Measurements from ENCODE around the gene TPMT.

Gene TPMT

DNA sequence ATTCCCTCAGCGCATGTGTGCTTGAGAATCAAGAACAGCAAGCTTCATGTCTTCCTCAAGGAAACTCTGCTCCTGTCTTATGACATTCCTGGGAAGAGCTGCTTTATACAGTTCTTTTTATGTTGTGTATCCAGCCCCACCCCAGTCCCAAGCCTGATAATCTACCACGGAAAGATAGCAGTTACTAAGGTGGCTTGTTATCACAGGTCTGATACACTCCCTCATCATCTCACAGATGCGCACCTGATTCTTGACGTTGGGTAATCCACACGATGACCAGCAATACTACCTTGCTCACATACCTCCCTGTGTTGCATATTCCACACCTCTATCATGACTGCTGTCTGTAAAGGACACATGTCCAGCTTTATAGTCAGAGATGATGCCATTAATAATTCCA lies 35.6 kb downstream of the TPMT start:
- in situ Hi-C loops (cut with HindIII; ENCODE audit: low sequenced_read_pairs), result loop anchor here (25.0 kb wide), 1 partner anchor 307 kb away; no protein-coding TSS in a partner anchor

DNA sequence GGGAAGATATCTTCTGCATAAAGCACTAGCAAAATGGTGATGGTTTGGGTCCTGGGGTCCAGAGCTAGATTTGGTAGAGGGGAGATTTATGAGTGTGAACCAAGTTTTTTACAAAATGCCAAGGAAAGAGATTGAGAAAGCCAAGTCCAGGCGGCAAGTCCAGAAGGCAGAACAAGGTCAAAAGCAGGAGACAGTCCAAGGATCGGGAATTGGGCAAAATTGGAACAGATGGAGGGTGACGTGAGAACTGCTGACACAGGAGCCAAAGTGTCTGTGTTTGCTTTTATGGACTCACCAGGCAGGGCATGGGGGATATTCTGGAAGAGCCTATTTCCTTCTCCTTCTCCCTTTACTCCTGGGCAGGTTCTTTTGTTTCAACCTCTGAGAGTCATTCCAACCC lies 36.5 kb downstream of the TPMT start:
- in situ Hi-C loops (cut with HindIII; ENCODE audit: low sequenced_read_pairs), result loop anchor here (25.0 kb wide), 1 partner anchor 306 kb away; no protein-coding TSS in a partner anchor

DNA sequence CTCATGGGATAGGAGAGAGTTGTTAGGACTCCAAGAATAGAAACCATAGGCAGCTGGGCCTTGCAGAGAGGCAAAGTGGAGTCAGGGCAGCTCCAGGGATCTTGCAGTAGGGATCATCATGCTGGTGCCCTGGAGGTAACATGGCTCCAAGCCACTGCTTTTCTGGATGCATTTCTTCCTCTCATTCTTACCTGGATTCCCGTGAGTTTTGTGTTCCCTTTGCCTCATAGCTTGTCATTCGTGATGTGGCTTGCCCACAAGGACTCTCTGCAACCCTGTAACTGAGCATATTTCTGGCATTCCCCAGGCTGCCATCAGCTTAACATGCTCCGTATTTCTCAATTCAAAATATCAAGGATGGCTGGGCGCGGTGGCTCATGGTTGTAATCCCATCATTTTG lies 37.7 kb downstream of the TPMT start:
- in situ Hi-C loops (cut with HindIII; ENCODE audit: low sequenced_read_pairs), result loop anchor here (25.0 kb wide), 1 partner anchor 305 kb away; no protein-coding TSS in a partner anchor

DNA sequence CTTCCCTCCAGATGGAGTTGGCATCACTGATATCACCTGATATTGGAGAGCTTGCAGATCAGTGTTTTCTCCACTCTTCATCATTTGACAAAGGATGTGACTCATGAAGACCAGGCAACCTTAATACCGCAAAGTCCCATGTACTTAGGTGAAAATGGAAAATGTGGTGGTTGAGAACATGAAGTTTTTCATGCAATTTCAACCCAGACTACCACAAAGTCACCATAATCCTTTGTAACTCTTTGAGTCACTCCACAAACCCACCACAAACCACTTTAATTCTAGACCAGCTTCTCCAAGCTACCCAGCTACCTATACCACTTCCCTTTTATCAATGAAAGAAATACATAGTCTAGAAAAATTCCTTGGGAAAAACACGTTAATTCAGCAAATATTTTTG lies 39.5 kb downstream of the TPMT start:
- in situ Hi-C loops (cut with HindIII; ENCODE audit: low sequenced_read_pairs), result loop anchor here (25.0 kb wide), 1 partner anchor 303 kb away; no protein-coding TSS in a partner anchor

DNA sequence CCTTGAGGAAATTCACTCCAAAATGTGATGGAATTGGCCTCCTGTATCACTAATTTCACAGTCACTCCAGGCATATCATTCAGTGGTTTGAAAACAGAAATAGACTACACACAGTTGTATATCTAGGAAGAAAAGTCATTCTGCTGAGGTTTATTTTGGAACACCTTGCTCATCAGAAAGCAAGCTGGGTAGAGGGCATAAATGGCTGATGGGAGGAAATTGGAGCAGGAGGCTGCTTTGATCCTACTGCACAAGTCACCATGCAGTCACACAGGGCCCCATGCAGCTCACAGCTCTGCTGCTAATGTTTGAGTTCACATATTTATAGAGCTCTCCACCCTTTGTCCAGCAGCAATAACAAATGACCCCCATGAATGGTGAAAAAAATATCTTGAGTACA lies 44.7 kb downstream of the TPMT start:
- in situ Hi-C loops (cut with HindIII; ENCODE audit: low sequenced_read_pairs), result loop anchor here (25.0 kb wide), 1 partner anchor 298 kb away; no protein-coding TSS in a partner anchor

DNA sequence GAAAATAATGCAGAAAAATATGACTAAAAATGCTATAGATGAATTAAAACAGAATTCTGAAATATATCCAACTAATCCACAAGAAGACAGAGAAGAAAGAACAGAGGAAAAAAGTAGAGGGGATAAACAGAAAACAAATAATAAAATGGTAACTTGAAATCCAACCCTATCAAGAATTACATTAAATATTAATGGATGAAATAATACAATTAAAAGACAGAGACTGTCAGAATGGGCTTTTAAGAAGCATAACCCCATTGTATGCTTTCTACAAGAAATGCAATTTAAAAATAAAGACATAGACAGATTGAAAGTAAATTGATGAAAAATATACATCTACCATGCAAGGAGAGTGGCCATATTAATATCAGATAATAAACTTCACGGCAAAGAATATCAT lies 47.8 kb downstream of the TPMT start:
- in situ Hi-C loops (cut with HindIII; ENCODE audit: low sequenced_read_pairs), result loop anchor here (25.0 kb wide), 1 partner anchor 295 kb away; no protein-coding TSS in a partner anchor

DNA sequence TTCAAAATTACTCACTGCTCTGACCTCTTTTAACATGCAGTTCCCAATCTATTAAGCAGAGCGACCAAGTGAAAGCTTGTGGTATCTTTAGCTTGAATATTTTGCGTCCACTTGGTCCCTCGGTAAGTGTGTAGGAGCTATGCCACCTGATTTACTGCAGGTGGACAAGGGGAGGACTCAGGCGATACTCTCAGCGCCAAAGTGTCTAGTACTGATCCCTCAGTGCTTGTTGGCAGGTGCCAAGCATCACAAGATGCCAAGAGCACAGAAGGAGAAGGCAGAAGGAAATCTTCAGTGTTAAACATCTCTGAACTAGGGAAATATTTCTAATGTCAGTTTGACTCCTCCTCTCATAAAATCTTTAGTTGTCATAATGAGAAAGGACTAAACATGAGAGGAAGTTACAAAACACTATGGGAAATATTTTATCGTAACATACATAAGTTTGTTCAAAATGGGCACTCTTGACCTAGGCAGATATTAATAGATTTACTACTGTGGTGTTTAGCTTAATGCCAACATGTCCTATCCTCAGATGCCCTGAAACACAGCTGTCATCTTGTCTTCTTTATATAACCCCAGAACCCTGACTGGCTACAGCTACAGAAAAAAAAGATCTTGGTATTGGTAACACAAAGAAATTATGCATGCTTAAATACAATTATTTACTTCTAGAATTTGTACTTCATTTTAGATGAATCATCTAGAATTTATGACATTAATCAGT lies 51.9 kb downstream of the TPMT start:
- in situ Hi-C loops (cut with HindIII; ENCODE audit: low sequenced_read_pairs), result loop anchor here (25.0 kb wide), 1 partner anchor 291 kb away; no protein-coding TSS in a partner anchor

DNA sequence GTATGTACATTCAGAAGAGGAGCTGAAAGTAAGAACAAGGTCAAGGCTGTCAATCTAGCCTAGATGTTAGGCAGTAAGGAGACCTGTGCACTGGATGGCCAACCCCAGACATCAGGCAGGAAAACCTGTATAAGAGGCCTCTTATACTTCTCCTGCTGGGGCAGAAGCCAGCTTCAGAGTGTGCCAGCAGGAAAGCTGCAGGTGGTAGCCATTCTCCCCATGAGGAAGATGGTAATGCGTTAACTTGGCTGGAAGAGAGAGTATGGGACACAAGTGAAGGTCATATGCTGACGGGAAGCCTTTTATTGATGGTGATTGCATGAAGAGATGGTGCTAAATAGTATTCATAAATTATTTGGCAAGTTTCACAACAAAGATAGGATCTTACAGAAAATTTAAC lies 53.0 kb downstream of the TPMT start:
- in situ Hi-C loops (cut with HindIII; ENCODE audit: low sequenced_read_pairs), result loop anchor here (25.0 kb wide), 1 partner anchor 290 kb away; no protein-coding TSS in a partner anchor

DNA sequence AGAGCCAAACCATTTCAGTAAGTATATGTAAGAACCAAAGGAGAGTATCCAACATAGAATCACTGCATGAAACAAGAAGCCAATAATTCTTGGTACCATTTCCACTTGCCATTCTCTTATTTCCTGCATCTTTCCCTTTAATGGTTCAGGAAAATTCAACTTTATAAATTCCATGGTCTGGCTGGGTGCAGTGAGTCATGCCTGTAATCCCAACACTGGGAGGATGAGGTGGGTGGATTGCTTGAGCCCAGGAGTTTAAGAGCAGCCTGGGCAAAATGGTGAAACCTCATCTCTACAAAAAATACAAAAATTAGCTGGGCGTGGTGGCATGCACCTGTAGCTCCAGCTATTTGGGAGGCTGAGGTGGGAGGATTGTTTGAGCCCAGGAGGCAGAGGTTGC lies 53.6 kb downstream of the TPMT start:
- in situ Hi-C loops (cut with HindIII; ENCODE audit: low sequenced_read_pairs), result loop anchor here (25.0 kb wide), 1 partner anchor 289 kb away; no protein-coding TSS in a partner anchor

DNA sequence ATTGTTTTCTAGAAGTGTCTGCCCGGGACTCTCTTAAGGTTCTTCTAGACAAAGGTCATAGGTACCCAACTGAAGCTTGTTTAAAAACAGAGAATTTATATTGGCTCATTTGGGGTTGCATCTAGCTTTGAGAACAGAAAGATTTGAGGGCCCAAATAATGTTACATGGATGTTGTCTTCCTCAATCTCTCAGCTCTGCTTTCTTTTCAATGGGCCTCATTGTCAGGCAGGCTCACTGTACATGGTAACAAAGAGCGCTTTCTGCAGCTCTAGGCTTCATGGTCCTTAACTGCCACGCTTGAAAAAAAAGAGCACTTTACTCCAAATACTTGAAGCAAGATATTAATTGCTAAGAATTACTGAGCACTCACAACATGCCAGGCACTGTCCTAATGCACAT lies 54.6 kb downstream of the TPMT start:
- in situ Hi-C loops (cut with HindIII; ENCODE audit: low sequenced_read_pairs), result loop anchor here (25.0 kb wide), 1 partner anchor 288 kb away; no protein-coding TSS in a partner anchor

DNA sequence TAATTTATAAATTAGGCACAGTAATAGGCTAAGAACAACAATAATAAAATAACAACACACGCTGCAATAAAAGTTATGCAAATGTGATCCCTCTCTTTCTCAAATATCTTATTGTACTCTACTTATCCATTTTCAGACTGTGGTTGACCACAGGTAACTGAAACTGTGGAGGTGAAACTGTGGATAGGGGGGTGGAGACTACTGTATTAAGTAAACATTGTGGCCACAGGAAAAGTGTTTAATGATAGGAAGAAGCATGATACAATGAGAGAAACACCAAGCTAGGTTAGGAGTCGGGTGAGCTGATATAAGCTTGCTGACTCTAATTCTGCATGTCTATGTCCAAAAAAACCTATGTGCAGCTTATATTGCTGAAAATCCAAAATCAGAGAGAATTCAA lies 55.4 kb downstream of the TPMT start:
- in situ Hi-C loops (cut with HindIII; ENCODE audit: low sequenced_read_pairs), result loop anchor here (10.0 kb wide), 1 partner anchor 55 kb away; no protein-coding TSS in a partner anchor

DNA sequence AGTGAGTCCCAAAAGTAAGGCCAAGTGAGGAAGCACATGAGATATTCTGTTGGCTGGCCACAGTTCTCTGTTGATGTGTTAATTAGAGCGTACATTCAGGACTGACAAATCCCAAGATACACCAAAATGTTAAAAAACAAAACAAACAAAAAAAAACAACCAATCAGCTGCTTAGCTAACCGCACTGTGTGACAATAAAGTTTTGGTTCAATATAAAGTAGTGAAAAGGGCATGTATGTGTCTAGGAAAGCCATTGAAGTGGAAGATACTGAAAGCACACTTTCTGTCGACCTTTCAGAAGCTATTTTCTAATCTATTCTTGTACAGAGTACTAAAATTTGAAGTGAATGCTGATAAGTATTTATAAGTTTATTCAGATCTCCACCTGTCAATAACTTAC lies 58.5 kb downstream of the TPMT start:
- in situ Hi-C loops (cut with HindIII; ENCODE audit: low sequenced_read_pairs), result loop anchor here (10.0 kb wide), 1 partner anchor 52 kb away; no protein-coding TSS in a partner anchor

DNA sequence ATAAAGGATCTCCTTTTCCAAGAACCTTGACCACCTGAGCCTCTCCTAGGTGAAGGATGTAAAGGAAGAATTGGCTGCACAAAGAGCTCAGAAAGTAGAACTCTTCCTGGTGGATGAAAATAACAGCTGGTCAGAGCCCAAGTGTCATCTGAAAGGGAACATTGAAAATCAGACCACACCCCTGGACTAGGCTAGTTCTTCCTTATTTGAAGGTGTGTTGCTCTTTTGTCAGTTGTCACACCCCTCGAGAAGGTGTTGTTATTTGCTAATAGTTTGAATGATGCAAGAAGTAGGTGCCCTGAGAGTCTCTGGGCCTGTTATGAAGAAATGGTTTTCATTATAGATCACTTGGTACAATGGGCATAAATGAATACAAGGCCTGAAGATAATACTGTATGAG lies 63.5 kb downstream of the TPMT start:
- in situ Hi-C loops (cut with HindIII; ENCODE audit: low sequenced_read_pairs), result loop anchor here (10.0 kb wide), 1 partner anchor 47 kb away; no protein-coding TSS in a partner anchor

DNA sequence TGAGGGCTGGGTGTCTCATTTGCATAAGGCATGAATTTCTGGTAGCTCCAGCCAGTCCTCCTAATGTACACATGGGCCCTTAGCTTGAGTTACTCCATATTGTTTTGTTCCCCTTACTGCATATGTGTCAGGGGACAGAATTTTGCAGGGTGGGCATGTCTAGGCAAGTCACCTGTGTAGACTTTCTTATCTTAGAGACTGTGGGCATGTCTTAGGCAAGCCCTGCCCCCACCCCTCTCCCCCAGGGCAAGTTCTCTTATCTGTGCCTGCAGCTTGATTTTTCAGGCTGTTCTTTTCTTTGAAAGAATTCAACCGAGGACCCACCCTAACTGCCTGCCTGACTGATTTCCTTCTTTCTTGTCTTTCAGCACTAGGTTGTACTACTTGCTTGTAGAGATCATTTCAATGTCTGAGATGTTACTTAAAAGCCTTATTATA lies 64.5 kb downstream of the TPMT start:
- in situ Hi-C loops (cut with HindIII; ENCODE audit: low sequenced_read_pairs), result loop anchor here (10.0 kb wide), 1 partner anchor 46 kb away; no protein-coding TSS in a partner anchor

DNA sequence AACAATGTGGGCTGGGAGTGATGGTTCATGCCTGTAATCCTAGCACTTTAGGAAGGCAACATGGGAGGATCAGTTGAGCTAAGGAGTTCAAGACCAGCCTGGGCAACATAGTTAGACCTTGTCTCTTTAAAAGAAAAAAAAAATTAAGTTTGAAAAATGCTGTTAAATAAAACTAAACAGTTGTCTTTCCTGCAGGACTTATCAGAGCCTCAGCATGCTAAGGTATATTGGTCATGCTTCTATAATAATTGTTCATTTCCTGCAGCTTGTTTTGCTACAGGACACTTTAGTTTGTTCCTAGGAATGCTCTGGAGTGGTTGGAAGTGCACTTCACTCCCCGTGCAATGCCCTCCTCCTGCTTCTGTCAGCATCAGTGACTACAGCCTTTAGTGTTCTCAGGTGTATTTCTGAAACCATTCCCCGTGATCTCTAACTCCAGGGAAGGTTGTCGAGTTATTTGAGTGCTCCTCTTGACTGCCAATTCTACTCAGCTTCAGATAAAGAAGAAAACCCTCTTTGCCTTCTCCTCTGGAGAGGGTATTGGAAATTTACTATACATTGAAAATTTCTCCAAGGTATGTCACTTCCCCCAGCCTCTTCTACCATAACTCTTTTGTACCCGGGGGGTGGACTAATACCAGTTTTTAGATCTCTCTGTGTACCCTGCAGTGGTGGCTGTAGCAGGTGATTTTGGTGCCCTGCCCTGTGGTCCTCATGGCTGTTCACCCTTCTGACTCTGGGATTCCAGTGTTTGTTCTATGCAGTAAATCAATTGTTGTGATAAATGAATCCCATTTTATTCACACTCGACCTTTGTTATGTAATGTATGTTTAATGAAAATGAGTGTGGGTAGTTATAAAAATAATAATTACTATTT lies 66.2 kb downstream of the TPMT start:
- in situ Hi-C loops (cut with HindIII; ENCODE audit: low sequenced_read_pairs), result loop anchor here (10.0 kb wide), 1 partner anchor 64 kb away; no protein-coding TSS in a partner anchor

DNA sequence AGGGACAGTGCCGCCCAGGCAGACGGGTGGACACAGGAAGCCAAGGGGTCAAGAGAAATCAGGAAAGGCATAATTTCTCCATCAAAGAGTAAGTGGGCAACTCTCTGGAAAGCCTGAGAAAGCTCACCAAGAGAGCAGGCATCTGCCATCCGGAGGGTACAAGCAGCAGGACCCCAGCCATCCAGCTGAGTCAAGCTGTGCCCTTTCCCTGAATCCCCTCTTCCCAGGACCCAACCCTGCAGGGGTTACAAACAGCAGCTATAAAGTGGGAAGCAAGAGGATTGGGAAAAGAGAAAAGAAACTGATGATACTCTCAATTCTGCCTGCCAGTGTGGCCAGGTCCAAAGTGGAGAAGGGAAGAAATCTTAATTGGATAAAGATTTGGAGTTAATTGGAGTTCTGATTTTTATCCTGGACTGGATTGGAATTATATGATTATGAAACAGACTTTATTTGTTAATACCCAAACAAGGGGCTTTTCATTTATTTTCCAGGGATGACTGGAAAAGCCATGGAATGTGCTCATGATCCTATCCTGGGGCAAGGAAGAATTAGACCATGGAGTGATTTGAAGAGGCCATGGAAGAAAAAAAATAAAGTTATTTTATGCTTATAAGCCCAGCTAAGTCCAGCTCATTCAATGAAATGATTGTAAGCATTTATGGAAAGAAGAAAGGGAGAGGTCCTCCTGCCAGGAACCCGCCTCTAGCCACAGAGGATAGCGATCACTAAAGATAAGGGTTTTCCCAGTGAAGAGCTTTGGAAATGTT lies 67.3 kb downstream of the TPMT start:
- in situ Hi-C loops (cut with HindIII; ENCODE audit: low sequenced_read_pairs), result loop anchor here (10.0 kb wide), 1 partner anchor 63 kb away; no protein-coding TSS in a partner anchor

DNA sequence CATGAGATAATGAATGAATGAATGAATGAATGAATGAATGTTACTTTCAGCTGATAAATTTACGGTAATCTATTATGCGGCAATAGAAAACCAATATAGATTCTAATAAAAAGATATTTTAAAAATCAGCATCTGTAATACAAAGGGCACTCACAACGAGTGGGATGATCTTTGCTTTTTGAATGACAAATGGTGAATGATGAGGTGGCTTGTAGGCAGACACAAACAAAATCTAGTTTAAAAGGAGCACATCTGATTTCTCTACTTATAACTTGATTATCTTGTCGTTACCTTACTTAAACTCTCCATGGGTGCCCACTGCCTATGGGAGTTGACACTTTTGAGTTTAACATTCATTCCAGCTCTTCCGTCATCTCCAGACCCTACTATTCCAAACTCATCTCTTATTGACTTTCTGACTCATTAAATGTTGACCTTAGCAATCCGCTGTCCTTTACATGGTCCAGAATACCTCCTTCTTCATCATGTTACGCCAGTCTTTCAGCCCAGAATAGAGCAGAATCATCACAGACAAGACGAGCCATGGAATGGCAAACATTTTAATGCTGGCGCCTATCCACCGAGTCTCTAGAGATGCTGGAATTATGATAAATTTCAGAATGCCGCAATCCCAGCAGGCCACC lies 73.7 kb downstream of the TPMT start:
- in situ Hi-C loops (cut with HindIII; ENCODE audit: low sequenced_read_pairs), result loop anchor here (10.0 kb wide), 1 partner anchor 56 kb away; no protein-coding TSS in a partner anchor

DNA sequence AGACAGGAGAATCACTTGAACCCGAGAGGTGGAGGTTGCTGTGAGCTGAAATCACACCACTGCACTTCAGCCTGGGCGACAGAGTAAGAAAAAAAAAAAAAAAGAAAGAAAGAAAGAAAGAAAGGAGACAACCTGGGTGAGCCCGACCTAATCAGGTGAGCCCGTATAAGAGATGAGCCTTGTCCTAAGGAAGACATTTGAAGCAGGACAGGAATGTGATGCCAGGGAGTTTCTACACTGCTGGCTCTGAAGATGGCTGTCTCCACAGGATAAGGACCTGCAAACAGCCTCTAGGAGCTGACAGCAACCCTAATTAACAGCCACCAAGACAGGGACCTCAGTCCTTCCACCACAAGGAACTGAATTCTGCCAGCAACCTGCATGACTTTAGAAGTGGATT lies 74.3 kb downstream of the TPMT start:
- in situ Hi-C loops (cut with HindIII; ENCODE audit: low sequenced_read_pairs), result loop anchor here (10.0 kb wide), 1 partner anchor 56 kb away; no protein-coding TSS in a partner anchor

DNA sequence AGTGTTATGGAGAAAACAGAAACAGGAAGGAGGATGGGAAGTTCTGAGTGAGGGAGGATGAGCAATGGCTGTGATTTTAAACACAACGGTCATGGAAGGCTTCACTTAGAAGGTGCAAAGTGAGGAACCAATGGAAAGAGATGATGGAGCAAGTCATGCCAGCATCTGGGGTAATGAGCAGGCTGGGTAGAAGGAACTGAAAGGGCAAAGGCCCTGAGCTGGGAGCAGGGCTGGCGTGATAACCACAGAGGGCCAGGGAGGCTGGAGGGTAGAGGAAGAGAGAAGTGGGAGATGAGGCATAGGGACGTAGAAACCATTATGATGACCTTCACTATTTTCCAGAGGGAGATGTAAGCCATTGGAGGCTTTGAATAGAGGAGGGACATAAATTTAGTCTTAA lies 76.0 kb downstream of the TPMT start:
- in situ Hi-C loops (cut with HindIII; ENCODE audit: low sequenced_read_pairs), result no loop called here
